ENCODE results near the gene PDGFB. TPM values are rescaled to one million over a fixed set of nuclear protein-coding genes. Genes with fewer than 3 reads are reported as not detected.

PDGFB gene
- total and polyA plus RNA-seq, 4 donors = 5.9 to 18.3 (median 13.9) TPM

Other genes starting within 250 kb of the PDGFB start
- gene APOBEC3C, start 230.7 kb downstream of the PDGFB start, total RNA-seq = 1 to 10 TPM; 2.6 to 3.5 TPM
- gene APOBEC3C, start 230.7 kb downstream of the PDGFB start, polyA plus RNA-seq (ENCODE audit: insufficient read length in 2 of 2) = 1 to 10 TPM; 2.8 to 4.7 TPM
- 1 to 10 TPM in 1 of 2 donors, under 1 TPM in 1; 0.20 to 2.0 TPM for gene APOBEC3D, start 223.9 kb downstream of the PDGFB start, total RNA-seq
- gene APOBEC3D, start 223.9 kb downstream of the PDGFB start, polyA plus RNA-seq (ENCODE audit: insufficient read length in 2 of 2) = 1 to 10 TPM; 1.2 to 1.4 TPM
- 1 to 10 TPM; 3.2 to 8.0 TPM for gene APOBEC3F, start 204.1 kb downstream of the PDGFB start, total RNA-seq
- 1 to 10 TPM; 1.9 to 3.3 TPM for gene APOBEC3F, start 204.1 kb downstream of the PDGFB start, polyA plus RNA-seq (ENCODE audit: insufficient read length in 2 of 2)
- gene APOBEC3G, start 167.7 kb downstream of the PDGFB start, total RNA-seq = 1 to 10 TPM; 6.0 to 9.5 TPM
- 1 to 10 TPM; 3.2 to 4.4 TPM for gene APOBEC3G, start 167.7 kb downstream of the PDGFB start, polyA plus RNA-seq (ENCODE audit: insufficient read length in 2 of 2)
- gene APOBEC3H, start 147.7 kb downstream of the PDGFB start, total RNA-seq = not detected
- under 1 TPM in 1 of 2 donors, not detected in 1; 0.41 TPM for gene APOBEC3H, start 147.7 kb downstream of the PDGFB start, polyA plus RNA-seq (ENCODE audit: insufficient read length in 2 of 2)
- gene CBX7, start 92.3 kb downstream of the PDGFB start, total RNA-seq = 1 to 10 TPM; 8.5 to 9.0 TPM
- 10 to 100 TPM in 1 of 2 donors, 1 to 10 TPM in 1; 10.0 to 12.7 TPM for gene CBX7, start 92.3 kb downstream of the PDGFB start, polyA plus RNA-seq (ENCODE audit: insufficient read length in 2 of 2)
- 1,000 to 10,000 TPM; 1,197 to 1,581 TPM for gene RPL3, start 74.6 kb upstream of the PDGFB start, total RNA-seq
- gene RPL3, start 74.6 kb upstream of the PDGFB start, polyA plus RNA-seq (ENCODE audit: insufficient read length in 2 of 2) = 1,000 to 10,000 TPM; 1,671 to 1,853 TPM
- 10 to 100 TPM; 43.8 to 63.8 TPM for gene SYNGR1, start 105.0 kb upstream of the PDGFB start, total RNA-seq
- gene SYNGR1, start 105.0 kb upstream of the PDGFB start, polyA plus RNA-seq (ENCODE audit: insufficient read length in 2 of 2) = 10 to 100 TPM; 78.1 to 99.1 TPM
- gene TAB1, start 154.8 kb upstream of the PDGFB start, total RNA-seq = 10 to 100 TPM; 14.6 to 21.4 TPM
- 10 to 100 TPM; 35.7 to 44.1 TPM for gene TAB1, start 154.8 kb upstream of the PDGFB start, polyA plus RNA-seq (ENCODE audit: insufficient read length in 2 of 2)
- gene MGAT3, start 212.0 kb upstream of the PDGFB start, total RNA-seq = 10 to 100 TPM; 19.9 to 30.0 TPM
- 10 to 100 TPM; 71.7 to 79.7 TPM for gene MGAT3, start 212.0 kb upstream of the PDGFB start, polyA plus RNA-seq (ENCODE audit: insufficient read length in 2 of 2)

Data from spinal cord (tissue), 4 donors.